HepG2 (cell line): ENCODE results near the gene EIF1. TPM values are rescaled to one million over a fixed set of nuclear protein-coding genes. Genes with fewer than 3 reads are reported as not detected.

Experiments used
- CERS6 ChIP-seq: sonication (generic); formaldehyde crosslinking; IDR thresholded peaks from 2 replicates; pipeline ENCODE4 v1.5.0; 2020; ENCODE audit warnings: missing genetic modification reagents
- FOSL2 ChIP-seq: sonication (generic); formaldehyde crosslinking; IDR thresholded peaks from 2 replicates; pipeline ENCODE4 v1.4.0; 2020; ENCODE audit warnings: missing genetic modification reagents
- JUNB ChIP-seq: sonication (generic); formaldehyde crosslinking; IDR thresholded peaks from 2 replicates; pipeline ENCODE4 v1.8.0; 2022; ENCODE audit warnings: missing genetic modification reagents, mild to moderate bottlenecking, borderline replicate concordance
- POGZ ChIP-seq: sonication (generic); formaldehyde crosslinking; IDR thresholded peaks from 2 replicates; pipeline ENCODE4 v1.4.0; 2020; ENCODE audit warnings: mild to moderate bottlenecking, missing genetic modification reagents
- RXRB ChIP-seq: IDR thresholded peaks from 2 replicates; pipeline ENCODE4 v1.6.1; 2016; ENCODE audit warnings: borderline replicate concordance, missing genetic modification reagents, missing compliant biosample characterization
- UBTF ChIP-seq: sonication (generic); formaldehyde crosslinking; IDR thresholded peaks from 2 replicates; pipeline ENCODE4 v1.4.0; 2020; ENCODE audit warnings: mild to moderate bottlenecking, missing genetic modification reagents
- ZNF414 ChIP-seq: sonication (generic); formaldehyde crosslinking; IDR thresholded peaks from 2 replicates; pipeline ENCODE4 v1.5.0; 2020; ENCODE audit warnings: missing genetic modification reagents
- polyA plus RNA-seq, 8 experiments: library from polyadenylated mRNA; depleted of rRNA in 3 of 8; stranded (reverse) in 7 of 8; unstranded in 1 of 8; fragments of >200 nt; fragmentation: Illumina TruSeq in 4 of 8; extraction: Trizol in 4 of 8; gene quantifications; 2 replicates each; pipeline versions ENCODE4 v1.2.1 to v1.2.3, GENCODE V29; 2011 to 2016; ENCODE audit warnings: low read depth in 4 of 8, missing spikeins in 1 of 8, mixed read lengths in 1 of 8; ENCODE audit not compliant: insufficient read depth in 1 of 8
- total RNA-seq, 5 experiments: library from RNA; depleted of rRNA; stranded (reverse); fragments of >200 nt; fragmentation: Illumina TruSeq; extraction: Trizol; gene quantifications; 2 replicates each; pipeline ENCODE4 v1.2.3, GENCODE V29; 2016; ENCODE audit warnings: low read depth in 1 of 5
- TF ChIP-seq, protein P1 (sequence below): sonication (generic); formaldehyde crosslinking; IDR thresholded peaks from 2 replicates; pipeline ENCODE4 v1.4.0; 2020; ENCODE audit warnings: missing genetic modification reagents
- TF ChIP-seq, protein P2 (sequence below): sonication (generic); formaldehyde crosslinking; IDR thresholded peaks from 2 replicates; pipeline ENCODE4 v1.4.0; 2020; ENCODE audit warnings: mild to moderate bottlenecking, low read depth, missing genetic modification reagents
- TF ChIP-seq, protein P3 (sequence below): sonication (generic); formaldehyde crosslinking; IDR thresholded peaks from 2 replicates; pipeline ENCODE4 v1.5.1; 2020; ENCODE audit warnings: mild to moderate bottlenecking, missing genetic modification reagents, borderline replicate concordance
- TF ChIP-seq, protein P4 (sequence below): sonication (generic); formaldehyde crosslinking; IDR thresholded peaks from 2 replicates; pipeline ENCODE4 v1.4.0; 2020; ENCODE audit warnings: missing genetic modification reagents, borderline replicate concordance

Gene EIF1
- total and polyA plus RNA-seq, 2 of the 13 experiments (the other 11 are each of a cell fraction or from before 2014, with no cell fraction given): 147 to 517 TPM

- TF ChIP-seq FOSL2 (peak; percentile 15; the same call in 1 of the 2 replicates), POGZ (no peak), ZNF414 (CRISPR knock-in tag) (no peak), RXRB (CRISPR knock-in tag) (peak; percentile 54; the same call in 1 of the 2 replicates), CERS6 (CRISPR knock-in tag) (no peak), UBTF (CRISPR knock-in tag) (no peak), JUNB (no peak)
- TF ChIP-seq, protein P1, sequence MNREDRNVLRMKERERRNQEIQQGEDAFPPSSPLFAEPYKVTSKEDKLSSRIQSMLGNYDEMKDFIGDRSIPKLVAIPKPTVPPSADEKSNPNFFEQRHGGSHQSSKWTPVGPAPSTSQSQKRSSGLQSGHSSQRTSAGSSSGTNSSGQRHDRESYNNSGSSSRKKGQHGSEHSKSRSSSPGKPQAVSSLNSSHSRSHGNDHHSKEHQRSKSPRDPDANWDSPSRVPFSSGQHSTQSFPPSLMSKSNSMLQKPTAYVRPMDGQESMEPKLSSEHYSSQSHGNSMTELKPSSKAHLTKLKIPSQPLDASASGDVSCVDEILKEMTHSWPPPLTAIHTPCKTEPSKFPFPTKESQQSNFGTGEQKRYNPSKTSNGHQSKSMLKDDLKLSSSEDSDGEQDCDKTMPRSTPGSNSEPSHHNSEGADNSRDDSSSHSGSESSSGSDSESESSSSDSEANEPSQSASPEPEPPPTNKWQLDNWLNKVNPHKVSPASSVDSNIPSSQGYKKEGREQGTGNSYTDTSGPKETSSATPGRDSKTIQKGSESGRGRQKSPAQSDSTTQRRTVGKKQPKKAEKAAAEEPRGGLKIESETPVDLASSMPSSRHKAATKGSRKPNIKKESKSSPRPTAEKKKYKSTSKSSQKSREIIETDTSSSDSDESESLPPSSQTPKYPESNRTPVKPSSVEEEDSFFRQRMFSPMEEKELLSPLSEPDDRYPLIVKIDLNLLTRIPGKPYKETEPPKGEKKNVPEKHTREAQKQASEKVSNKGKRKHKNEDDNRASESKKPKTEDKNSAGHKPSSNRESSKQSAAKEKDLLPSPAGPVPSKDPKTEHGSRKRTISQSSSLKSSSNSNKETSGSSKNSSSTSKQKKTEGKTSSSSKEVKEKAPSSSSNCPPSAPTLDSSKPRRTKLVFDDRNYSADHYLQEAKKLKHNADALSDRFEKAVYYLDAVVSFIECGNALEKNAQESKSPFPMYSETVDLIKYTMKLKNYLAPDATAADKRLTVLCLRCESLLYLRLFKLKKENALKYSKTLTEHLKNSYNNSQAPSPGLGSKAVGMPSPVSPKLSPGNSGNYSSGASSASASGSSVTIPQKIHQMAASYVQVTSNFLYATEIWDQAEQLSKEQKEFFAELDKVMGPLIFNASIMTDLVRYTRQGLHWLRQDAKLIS (CRISPR knock-in tag): no peak
- TF ChIP-seq, protein P2, sequence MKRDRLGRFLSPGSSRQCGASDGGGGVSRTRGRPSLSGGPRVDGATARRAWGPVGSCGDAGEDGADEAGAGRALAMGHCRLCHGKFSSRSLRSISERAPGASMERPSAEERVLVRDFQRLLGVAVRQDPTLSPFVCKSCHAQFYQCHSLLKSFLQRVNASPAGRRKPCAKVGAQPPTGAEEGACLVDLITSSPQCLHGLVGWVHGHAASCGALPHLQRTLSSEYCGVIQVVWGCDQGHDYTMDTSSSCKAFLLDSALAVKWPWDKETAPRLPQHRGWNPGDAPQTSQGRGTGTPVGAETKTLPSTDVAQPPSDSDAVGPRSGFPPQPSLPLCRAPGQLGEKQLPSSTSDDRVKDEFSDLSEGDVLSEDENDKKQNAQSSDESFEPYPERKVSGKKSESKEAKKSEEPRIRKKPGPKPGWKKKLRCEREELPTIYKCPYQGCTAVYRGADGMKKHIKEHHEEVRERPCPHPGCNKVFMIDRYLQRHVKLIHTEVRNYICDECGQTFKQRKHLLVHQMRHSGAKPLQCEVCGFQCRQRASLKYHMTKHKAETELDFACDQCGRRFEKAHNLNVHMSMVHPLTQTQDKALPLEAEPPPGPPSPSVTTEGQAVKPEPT (CRISPR knock-in tag): no peak
- TF ChIP-seq, protein P3, sequence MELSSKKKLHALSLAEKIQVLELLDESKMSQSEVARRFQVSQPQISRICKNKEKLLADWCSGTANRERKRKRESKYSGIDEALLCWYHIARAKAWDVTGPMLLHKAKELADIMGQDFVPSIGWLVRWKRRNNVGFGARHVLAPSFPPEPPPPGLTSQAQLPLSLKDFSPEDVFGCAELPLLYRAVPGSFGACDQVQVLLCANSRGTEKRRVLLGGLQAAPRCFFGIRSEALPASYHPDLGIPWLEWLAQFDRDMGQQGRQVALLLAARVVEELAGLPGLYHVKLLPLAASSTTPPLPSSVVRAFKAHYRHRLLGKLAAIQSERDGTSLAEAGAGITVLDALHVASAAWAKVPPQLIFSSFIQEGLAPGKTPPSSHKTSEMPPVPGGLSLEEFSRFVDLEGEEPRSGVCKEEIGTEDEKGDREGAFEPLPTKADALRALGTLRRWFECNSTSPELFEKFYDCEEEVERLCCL: no peak; the same call in 1 of the 2 replicates
- TF ChIP-seq, protein P4, sequence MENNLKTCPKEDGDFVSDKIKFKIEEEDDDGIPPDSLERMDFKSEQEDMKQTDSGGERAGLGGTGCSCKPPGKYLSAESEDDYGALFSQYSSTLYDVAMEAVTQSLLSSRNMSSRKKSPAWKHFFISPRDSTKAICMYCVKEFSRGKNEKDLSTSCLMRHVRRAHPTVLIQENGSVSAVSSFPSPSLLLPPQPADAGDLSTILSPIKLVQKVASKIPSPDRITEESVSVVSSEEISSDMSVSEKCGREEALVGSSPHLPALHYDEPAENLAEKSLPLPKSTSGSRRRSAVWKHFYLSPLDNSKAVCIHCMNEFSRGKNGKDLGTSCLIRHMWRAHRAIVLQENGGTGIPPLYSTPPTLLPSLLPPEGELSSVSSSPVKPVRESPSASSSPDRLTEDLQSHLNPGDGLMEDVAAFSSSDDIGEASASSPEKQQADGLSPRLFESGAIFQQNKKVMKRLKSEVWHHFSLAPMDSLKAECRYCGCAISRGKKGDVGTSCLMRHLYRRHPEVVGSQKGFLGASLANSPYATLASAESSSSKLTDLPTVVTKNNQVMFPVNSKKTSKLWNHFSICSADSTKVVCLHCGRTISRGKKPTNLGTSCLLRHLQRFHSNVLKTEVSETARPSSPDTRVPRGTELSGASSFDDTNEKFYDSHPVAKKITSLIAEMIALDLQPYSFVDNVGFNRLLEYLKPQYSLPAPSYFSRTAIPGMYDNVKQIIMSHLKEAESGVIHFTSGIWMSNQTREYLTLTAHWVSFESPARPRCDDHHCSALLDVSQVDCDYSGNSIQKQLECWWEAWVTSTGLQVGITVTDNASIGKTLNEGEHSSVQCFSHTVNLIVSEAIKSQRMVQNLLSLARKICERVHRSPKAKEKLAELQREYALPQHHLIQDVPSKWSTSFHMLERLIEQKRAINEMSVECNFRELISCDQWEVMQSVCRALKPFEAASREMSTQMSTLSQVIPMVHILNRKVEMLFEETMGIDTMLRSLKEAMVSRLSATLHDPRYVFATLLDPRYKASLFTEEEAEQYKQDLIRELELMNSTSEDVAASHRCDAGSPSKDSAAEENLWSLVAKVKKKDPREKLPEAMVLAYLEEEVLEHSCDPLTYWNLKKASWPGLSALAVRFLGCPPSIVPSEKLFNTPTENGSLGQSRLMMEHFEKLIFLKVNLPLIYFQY: no peak
Observed at GRCh38 chr17:41647940-41648410, 40.7 kb upstream of the EIF1 start (continued).
